Measurements from ENCODE around the gene PAX5.

Gene PAX5

GRCh38 chr9:36924757-36925432 is 109.2 kb downstream of the PAX5 start:
- Histone ChIP-seq H3K9me3 (ENCODE audit: severe bottlenecking) (no peaks in the 10 kb centered on the region), H3K27ac (no peak overlapping the region), H3K4me3 (ENCODE audit: low read depth, low read length) (no peak overlapping the region), H3K36me3 (peaks cover 61% of the 10 kb centered on the region), H3K27me3 (ENCODE audit: insufficient read depth, low read depth, severe bottlenecking) (no peaks in the 10 kb centered on the region)
- no peak for DNase-seq
- no peak for TF ChIP-seq CTCF (IDR thresholded peaks at IDR 0.05; ENCODE audit: low read depth, low read length)

GRCh38 chr9:36924071-36924470 is 110.0 kb downstream of the PAX5 start:
- no peak for TF ChIP-seq CTCF (IDR thresholded peaks at IDR 0.05; ENCODE audit: low read depth, low read length)
- no peak for DNase-seq
- no peaks in the 10 kb centered on the region for H3K27me3 ChIP-seq (ENCODE audit: insufficient read depth, low read depth, severe bottlenecking)
- no peaks in the 10 kb centered on the region for H3K9me3 ChIP-seq (ENCODE audit: severe bottlenecking)
- no peak overlapping the region for H3K27ac ChIP-seq
- H3K36me3 ChIP-seq: peaks cover 59% of the 10 kb centered on the region
- no peak overlapping the region for H3K4me3 ChIP-seq (ENCODE audit: low read depth, low read length)

- Histone ChIP-seq H3K4me3 (ENCODE audit: low read depth, low read length) (no peak overlapping the region), H3K36me3 (peaks cover 62% of the 10 kb centered on the region), H3K27me3 (ENCODE audit: insufficient read depth, low read depth, severe bottlenecking) (no peaks in the 10 kb centered on the region), H3K9me3 (ENCODE audit: severe bottlenecking) (no peaks in the 10 kb centered on the region), H3K27ac (no peak overlapping the region)
- no peak for TF ChIP-seq CTCF (IDR thresholded peaks at IDR 0.05; ENCODE audit: low read depth, low read length)
- no peak for DNase-seq
Observed at GRCh38 chr9:36923025-36923625, 110.9 kb downstream of the PAX5 start.

GRCh38 chr9:36922548-36922947 is 111.5 kb downstream of the PAX5 start:
- TF ChIP-seq CTCF (IDR thresholded peaks at IDR 0.05; ENCODE audit: low read depth, low read length): no peak
- H3K4me3 ChIP-seq (ENCODE audit: low read depth, low read length): no peak overlapping the region
- no peaks in the 10 kb centered on the region for H3K27me3 ChIP-seq (ENCODE audit: insufficient read depth, low read depth, severe bottlenecking)
- H3K9me3 ChIP-seq (ENCODE audit: severe bottlenecking): no peaks in the 10 kb centered on the region
- peaks cover 62% of the 10 kb centered on the region for H3K36me3 ChIP-seq
- H3K27ac ChIP-seq: no peak overlapping the region
- DNase-seq: no peak

- Histone ChIP-seq H3K27me3 (ENCODE audit: insufficient read depth, low read depth, severe bottlenecking) (no peaks in the 10 kb centered on the region), H3K27ac (no peak overlapping the region), H3K36me3 (peaks cover 23% of the 10 kb centered on the region), H3K9me3 (ENCODE audit: severe bottlenecking) (no peaks in the 10 kb centered on the region), H3K4me3 (ENCODE audit: low read depth, low read length) (no peak overlapping the region)
- DNase-seq: no peak
- no peak for TF ChIP-seq CTCF (IDR thresholded peaks at IDR 0.05; ENCODE audit: low read depth, low read length)
Observed at GRCh38 chr9:36914212-36914577, 119.9 kb downstream of the PAX5 start.
